Psoas muscle (tissue), 8 donors: ENCODE measurements around the gene FCMR. TPM values are rescaled to one million over a fixed set of nuclear protein-coding genes. Genes with fewer than 3 reads are reported as not detected.

Experiments
- ATAC-seq, 4 donors: fragments of 200-7000 bp; cut with Tn5 transposase; one replicate each; pipeline ENCODE4 v1.9.1; 2020; ENCODE audit warnings: moderate library complexity in 3 of 4, mild to moderate bottlenecking in 2 of 4
- DNase-seq, 2 donors: peaks; one replicate each; pipeline ENCODE4 v3.0.0-alpha.2; 2020
- H3K27ac ChIP-seq: fragments of 200-600 bp; one replicate; pipeline ENCODE4 v1.8.0; 2022
- H3K27me3 ChIP-seq, 3 donors: fragments of 200-600 bp in 1 of 3; one replicate each; pipeline versions ENCODE4 v1.6.1 to v1.8.0; 2013 to 2022; ENCODE audit warnings: low read length in 2 of 3, mild to moderate bottlenecking in 2 of 3, moderate library complexity in 1 of 3; ENCODE audit not compliant: insufficient read depth in 3 of 3
- H3K36me3 ChIP-seq, 2 donors: fragments of 200-600 bp in 1 of 2; one replicate each; pipeline versions ENCODE4 v1.6.1 to v1.8.0; 2013 to 2022; ENCODE audit warnings: low read depth in 1 of 2, mild to moderate bottlenecking in 1 of 2, moderate library complexity in 1 of 2; ENCODE audit not compliant: insufficient read depth in 1 of 2
- H3K4me1 ChIP-seq: fragments of 200-600 bp; one replicate; pipeline ENCODE4 v1.8.0; 2022
- H3K4me3 ChIP-seq: fragments of 200-600 bp; one replicate; pipeline ENCODE4 v1.8.0; 2022; ENCODE audit warnings: mild to moderate bottlenecking
- H3K9me3 ChIP-seq: fragments of 200-600 bp; one replicate; pipeline ENCODE4 v1.8.0; 2022
- WGBS, 3 donors: extraction: QIAGEN DNeasy Blood & Tissue Kit; methylation state at CpG; one replicate each; pipeline versions ENCODE4 v1.1.6 to v1.1.7; 2013; 5-methylcytosine and 5-hydroxymethylcytosine counted together
- intact Hi-C, 2 donors: fragments of 100-400 bp; cut with DNase I; formaldehyde crosslinking; loops; one replicate each; pipeline versions ENCODE4 v1.11.0 to v1.14.2; 2022
- polyA plus RNA-seq, 3 donors: library from polyadenylated mRNA; stranded (reverse); fragments of 200-250 nt; gene quantifications; one replicate each; pipeline ENCODE4 v1.2.3, GENCODE V29; 2013
- total RNA-seq, 4 donors: library from RNA; stranded (reverse); fragmentation: NEBNext Ultra II Directional in 2 of 4; extraction: Animal tissue kit (Norgen Biotek cat#: 25700) in 2 of 4; gene quantifications; one replicate each; pipeline versions ENCODE4 v1.2.1 to v1.2.4, GENCODE V29; 2021 to 2023
- TF ChIP-seq, protein P1 (sequence below): fragments of 200-600 bp; IDR thresholded peaks from one replicate; pipeline ENCODE4 v1.8.0; 2022; ENCODE audit warnings: antibody characterized with exemption
- donor health status: healthy with polysubstance abuse.
- donor health status: DM: no; HTN: no; CAD: no; lungs with moderate emphysema.
- donor health status: Bipolar disorder and iron deficiency.
- donor health status: healthy.
- donor health status: DM: yes; HTN: yes; CAD: no.
- donor health status: DM: no; HTN: no; CAD: no.
- donor health status: DM: no; HTN: no; CAD: no.
- donor health status: DM: yes; HTN: yes; CAD: no.

Gene FCMR
- total and polyA plus RNA-seq, 7 donors: 1.0 to 29.5 (median 4.4) TPM

DNA sequence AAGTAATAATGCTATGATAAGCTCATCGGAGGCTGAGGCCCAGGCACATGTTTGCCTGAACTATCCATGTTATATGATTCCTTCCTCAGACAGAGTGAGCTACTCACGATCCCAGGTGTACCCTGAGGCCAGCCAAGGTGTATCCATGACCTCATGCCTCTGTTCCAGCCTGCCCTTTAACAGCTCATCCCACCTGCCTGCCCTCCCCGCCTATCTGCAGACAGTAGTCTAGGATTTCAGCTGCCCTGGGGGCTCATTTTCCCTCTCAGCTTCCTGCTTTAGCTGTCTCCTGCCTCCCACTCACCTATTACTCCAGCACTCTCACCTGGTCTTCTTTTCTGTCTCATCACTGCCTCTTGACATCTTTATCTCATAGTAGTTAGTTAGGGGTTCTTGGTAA is 26.4 kb downstream of the FCMR start:
- no peak overlapping the region for H3K27ac ChIP-seq
- H3K36me3 ChIP-seq: no peaks in the 10 kb centered on the region
- H3K4me1 ChIP-seq: peaks cover 19% of the 10 kb centered on the region
- ATAC-seq (no peak), DNase-seq (no peak)
- no peaks in the 10 kb centered on the region for H3K9me3 ChIP-seq
- WGBS, 3 donors: 67 to 75% (median 71%) methylated on average over 3 of the region's 3 CpGs
- H3K27me3 ChIP-seq: peaks cover 0 to 4% (median 0%) of the 10 kb centered on the region in 3 donors
- intact Hi-C loops: no loop called here
- TF ChIP-seq, protein P1, sequence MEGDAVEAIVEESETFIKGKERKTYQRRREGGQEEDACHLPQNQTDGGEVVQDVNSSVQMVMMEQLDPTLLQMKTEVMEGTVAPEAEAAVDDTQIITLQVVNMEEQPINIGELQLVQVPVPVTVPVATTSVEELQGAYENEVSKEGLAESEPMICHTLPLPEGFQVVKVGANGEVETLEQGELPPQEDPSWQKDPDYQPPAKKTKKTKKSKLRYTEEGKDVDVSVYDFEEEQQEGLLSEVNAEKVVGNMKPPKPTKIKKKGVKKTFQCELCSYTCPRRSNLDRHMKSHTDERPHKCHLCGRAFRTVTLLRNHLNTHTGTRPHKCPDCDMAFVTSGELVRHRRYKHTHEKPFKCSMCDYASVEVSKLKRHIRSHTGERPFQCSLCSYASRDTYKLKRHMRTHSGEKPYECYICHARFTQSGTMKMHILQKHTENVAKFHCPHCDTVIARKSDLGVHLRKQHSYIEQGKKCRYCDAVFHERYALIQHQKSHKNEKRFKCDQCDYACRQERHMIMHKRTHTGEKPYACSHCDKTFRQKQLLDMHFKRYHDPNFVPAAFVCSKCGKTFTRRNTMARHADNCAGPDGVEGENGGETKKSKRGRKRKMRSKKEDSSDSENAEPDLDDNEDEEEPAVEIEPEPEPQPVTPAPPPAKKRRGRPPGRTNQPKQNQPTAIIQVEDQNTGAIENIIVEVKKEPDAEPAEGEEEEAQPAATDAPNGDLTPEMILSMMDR: no peak
- H3K4me3 ChIP-seq: no peak overlapping the region

DNA sequence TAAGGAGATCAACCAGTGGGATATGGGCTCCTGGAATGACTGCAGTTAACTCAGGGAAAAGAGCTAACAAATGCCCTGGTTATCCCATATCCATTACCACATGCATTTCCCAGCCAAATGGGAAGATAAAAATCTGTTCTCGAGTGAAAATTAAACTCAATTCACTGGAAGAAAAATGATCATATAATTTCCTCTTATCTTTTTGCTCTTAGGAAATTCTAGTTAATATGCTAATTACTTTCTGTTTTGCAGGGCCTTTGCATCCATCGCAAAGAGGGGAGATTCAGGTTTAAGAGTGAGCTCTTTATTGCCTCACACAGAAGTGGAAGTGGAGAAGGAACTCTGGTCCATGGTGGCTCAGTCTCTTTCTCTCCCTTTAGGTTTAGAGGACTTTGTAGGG is 28.4 kb downstream of the FCMR start:
- intact Hi-C loops: no loop called here
- H3K9me3 ChIP-seq: no peaks in the 10 kb centered on the region
- 72 to 81% (median 78%) methylated on average over 2 of the region's 2 CpGs for WGBS, 3 donors
- peaks cover 0 to 4% (median 0%) of the 10 kb centered on the region in 3 donors for H3K27me3 ChIP-seq
- no peak for DNase-seq
- no peak for ATAC-seq
- peaks cover 19% of the 10 kb centered on the region for H3K4me1 ChIP-seq
- H3K36me3 ChIP-seq: no peaks in the 10 kb centered on the region
- TF ChIP-seq, protein P1: no peak
- no peak overlapping the region for H3K27ac ChIP-seq
- H3K4me3 ChIP-seq: no peak overlapping the region

DNA sequence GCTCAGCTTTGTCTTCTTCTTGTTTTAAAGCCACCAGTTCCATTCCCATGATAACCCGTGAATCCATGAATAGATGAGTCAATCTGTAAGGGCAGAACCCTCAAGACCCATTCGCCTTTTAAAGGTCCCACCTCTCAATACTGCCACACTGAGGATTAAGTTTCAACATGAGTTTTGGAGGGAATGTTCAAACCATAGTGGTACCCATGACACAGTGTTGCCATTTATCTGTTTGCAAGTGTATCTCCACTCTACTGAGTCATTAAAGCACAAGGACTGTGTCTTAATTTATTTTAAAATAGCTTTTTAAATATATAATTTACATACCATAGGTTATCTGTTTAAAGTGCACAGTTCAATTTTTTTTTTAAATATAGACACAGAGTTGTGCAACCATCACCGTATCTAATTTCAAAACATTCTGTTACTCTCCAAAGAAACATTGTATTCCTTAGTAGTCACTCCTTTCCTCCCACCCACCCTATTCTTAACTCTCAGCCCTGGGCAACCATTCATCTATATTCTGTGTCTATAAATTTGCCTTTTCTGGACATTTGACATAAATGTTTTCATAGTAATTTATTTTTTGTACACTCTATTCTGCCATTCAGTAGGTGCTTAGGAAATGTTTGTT is 29.3 kb downstream of the FCMR start:
- intact Hi-C loops: no loop called here
- ATAC-seq (peak; percentile 40 to 90 (median 60)), DNase-seq (no peak)
- Histone ChIP-seq H3K27me3 (peaks cover 0 to 2% (median 0%) of the 10 kb centered on the region in 3 donors), H3K36me3 (no peaks in the 10 kb centered on the region), H3K27ac (no peak overlapping the region), H3K4me3 (no peak overlapping the region), H3K9me3 (no peaks in the 10 kb centered on the region), H3K4me1 (peaks cover 19% of the 10 kb centered on the region)
- TF ChIP-seq, protein P1: no peak
- whole genome bisulfite sequencing, 3 donors: 65 to 73% (median 69%) methylated on average over 3 of the region's 3 CpGs

- peak in 1 of 4 donors; percentile 5 for ATAC-seq
- H3K4me3 ChIP-seq: no peak overlapping the region
- no peak for DNase-seq
- 67 to 75% (median 74%) methylated on average over 1 of the region's 1 CpG for WGBS, 3 donors
- TF ChIP-seq, protein P1: no peak
- no peaks in the 10 kb centered on the region for H3K9me3 ChIP-seq
- H3K36me3 ChIP-seq: no peaks in the 10 kb centered on the region
- H3K4me1 ChIP-seq: peaks cover 19% of the 10 kb centered on the region
- H3K27ac ChIP-seq: no peak overlapping the region
- H3K27me3 ChIP-seq: no peaks in the 10 kb centered on the region
- intact Hi-C loops: no loop called here
These were observed 30.3 kb downstream of the FCMR start for GRCh38 chr1:206891412-206891811.
